GM10248 (cell line): Measurements from ENCODE around the gene AUTS2.

Experiments
- CTCF ChIA-PET: fragments of 300-600 bp; sonication (Branson Sonifier 250); formaldehyde crosslinking; extraction: SDS; loops from one replicate; lab custom pipeline; 2021; ENCODE audit warnings: antibody characterized with exemption; lab: Yijun Ruan, JAX
- POLR2A ChIA-PET: fragments of 350-650 bp; sonication (Branson Sonifier 250); formaldehyde crosslinking; extraction: SDS; loops from one replicate; lab custom pipeline; 2020; ENCODE audit warnings: antibody characterized with exemption; lab: Yijun Ruan, JAX
- DNase-seq: peaks from one replicate; pipeline ENCODE4 v3.0.0; 2012; ENCODE audit errors: extremely low spot score
- TF ChIP-seq, protein P1 (sequence below): IDR thresholded peaks from 2 replicates; pipeline ENCODE4 v1.5.1; 2012; ENCODE audit warnings: mild to moderate bottlenecking, low read depth; ENCODE audit errors: extremely low read depth, missing control alignments, control extremely low read depth

AUTS2 gene

DNA sequence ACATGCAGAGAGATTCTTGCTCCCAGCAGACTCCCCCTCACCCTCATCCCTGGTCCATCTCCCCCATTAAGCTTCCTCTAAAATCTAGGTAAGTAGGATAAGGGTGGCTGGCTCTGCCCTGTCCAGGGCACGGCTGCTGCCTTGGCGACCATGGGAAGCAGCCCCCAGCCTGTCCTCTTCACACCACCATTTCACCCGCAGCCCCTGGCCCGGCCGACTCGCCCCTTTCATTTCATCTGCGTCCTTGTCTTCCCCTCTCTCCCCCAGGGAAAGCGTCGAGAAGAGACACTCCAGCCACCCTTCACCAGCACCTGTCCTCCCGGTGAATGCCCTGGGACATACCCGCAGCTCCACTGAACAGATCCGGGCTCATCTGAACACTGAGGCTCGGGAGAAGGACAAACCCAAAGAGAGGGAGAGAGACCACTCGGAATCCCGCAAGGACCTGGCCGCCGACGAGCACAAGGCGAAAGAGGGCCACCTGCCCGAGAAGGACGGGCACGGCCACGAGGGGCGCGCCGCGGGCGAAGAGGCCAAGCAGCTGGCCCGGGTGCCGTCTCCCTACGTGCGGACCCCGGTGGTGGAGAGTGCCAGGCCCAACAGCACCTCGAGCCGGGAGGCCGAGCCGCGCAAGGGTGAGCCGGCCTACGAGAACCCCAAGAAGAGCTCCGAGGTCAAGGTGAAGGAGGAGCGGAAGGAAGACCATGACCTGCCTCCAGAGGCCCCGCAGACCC lies 1191.4 kb downstream of the AUTS2 start:
- POLR2A ChIA-PET, result no interaction called here
- CTCF ChIA-PET, result interaction anchor here (2.9 kb wide), 1 partner anchor 15 kb away, joined by 8 read pairs; no protein-coding TSS in a partner anchor
- TF ChIP-seq, protein P1, sequence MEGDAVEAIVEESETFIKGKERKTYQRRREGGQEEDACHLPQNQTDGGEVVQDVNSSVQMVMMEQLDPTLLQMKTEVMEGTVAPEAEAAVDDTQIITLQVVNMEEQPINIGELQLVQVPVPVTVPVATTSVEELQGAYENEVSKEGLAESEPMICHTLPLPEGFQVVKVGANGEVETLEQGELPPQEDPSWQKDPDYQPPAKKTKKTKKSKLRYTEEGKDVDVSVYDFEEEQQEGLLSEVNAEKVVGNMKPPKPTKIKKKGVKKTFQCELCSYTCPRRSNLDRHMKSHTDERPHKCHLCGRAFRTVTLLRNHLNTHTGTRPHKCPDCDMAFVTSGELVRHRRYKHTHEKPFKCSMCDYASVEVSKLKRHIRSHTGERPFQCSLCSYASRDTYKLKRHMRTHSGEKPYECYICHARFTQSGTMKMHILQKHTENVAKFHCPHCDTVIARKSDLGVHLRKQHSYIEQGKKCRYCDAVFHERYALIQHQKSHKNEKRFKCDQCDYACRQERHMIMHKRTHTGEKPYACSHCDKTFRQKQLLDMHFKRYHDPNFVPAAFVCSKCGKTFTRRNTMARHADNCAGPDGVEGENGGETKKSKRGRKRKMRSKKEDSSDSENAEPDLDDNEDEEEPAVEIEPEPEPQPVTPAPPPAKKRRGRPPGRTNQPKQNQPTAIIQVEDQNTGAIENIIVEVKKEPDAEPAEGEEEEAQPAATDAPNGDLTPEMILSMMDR, result no peak
- DNase-seq, result no peak

DNA sequence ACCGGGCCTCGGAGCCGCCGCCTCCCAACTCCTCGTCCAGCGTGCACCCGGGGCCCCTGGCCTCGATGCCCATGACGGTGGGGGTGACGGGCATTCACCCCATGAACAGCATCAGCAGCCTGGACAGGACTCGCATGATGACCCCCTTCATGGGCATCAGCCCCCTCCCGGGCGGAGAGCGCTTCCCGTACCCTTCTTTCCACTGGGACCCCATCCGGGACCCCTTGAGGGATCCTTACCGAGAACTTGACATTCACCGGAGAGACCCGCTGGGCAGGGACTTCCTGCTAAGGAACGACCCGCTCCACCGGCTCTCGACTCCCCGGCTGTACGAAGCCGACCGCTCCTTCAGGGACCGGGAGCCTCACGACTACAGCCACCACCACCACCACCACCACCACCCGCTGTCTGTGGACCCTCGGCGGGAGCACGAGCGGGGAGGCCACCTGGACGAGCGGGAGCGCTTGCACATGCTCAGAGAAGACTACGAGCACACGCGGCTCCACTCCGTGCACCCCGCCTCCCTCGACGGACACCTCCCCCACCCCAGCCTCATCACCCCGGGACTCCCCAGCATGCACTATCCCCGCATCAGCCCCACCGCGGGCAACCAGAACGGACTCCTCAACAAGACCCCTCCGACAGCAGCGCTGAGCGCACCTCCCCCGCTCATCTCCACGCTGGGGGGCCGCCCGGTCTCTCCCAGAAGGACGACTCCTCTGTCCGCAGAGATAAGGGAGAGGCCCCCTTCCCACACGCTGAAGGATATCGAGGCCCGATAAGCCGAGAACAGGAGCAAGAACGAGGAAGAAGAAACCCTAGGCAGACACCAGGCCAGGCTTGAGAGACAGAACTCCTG lies 1192.2 kb downstream of the AUTS2 start:
- ChIA-PET CTCF (interaction anchor here (1.1 kb wide), 1 partner anchor 11 kb away, joined by 3 read pairs; no protein-coding TSS in a partner anchor), POLR2A (no interaction called here)
- DNase-seq, result no peak
- TF ChIP-seq, protein P1, result no peak

- CTCF ChIA-PET, result interaction anchor here (1.1 kb wide), 1 partner anchor 11 kb away, joined by 3 read pairs; no protein-coding TSS in a partner anchor
- TF ChIP-seq, protein P1, result no peak
- POLR2A ChIA-PET, result no interaction called here
- no peak for DNase-seq
These were observed 1193.1 kb downstream of the AUTS2 start for GRCh38 chr7:70791341-70791740.

GRCh38 chr7:70793060-70793459 lies 1194.8 kb downstream of the AUTS2 start:
- DNase-seq, result no peak
- CTCF ChIA-PET, result interaction anchor here (1.2 kb wide), 1 partner anchor 19 kb away, joined by 3 read pairs; no protein-coding TSS in a partner anchor

DNA sequence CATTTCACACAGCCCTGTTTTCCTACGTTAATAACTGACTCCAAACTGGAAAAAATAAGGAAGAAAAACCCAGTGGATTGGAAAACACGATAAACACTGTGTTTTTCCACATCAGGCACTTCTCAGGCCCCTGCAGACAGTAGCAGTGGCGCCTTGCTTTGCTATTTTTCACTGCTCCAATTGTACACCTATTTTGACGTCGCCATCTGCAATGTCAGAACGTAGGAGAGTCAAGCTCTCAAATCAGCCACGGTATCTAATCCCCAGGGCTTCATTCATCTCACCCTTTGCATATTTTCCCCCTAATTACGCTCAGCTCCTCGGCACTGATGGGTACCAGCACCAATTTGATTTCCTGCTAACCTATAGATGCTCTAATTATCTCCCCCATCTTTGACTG lies 1195.5 kb downstream of the AUTS2 start:
- TF ChIP-seq, protein P1, result no peak
- CTCF ChIA-PET, result no interaction called here
- POLR2A ChIA-PET, result no interaction called here
- no peak for DNase-seq

More at GRCh38 chr7:70793060-70793459, 1194.8 kb downstream of the AUTS2 start:
- TF ChIP-seq, protein P1, result no peak
- POLR2A ChIA-PET, result no interaction called here

- CTCF ChIA-PET, result interaction anchor here (1.1 kb wide), 1 partner anchor 13 kb away, joined by 3 read pairs; no protein-coding TSS in a partner anchor
- no peak for DNase-seq
- TF ChIP-seq, protein P1, result no peak
- POLR2A ChIA-PET, result no interaction called here
These were observed 1196.7 kb downstream of the AUTS2 start for GRCh38 chr7:70794962-70795361.
